Activated naive CD8-positive, alpha-beta T cell treated with anti-CD3 and anti-CD28 coated beads, Interleukin-2, amount 50 U/mL, for 24 hours (primary cell): ENCODE measurements around the gene HOXD8.
A peak's percentile ranks its signal among the peaks of the same experiment; 100 is the strongest.

Experiments
- ATAC-seq: fragments of 150-1000 bp; cut with Tn5 transposase; one replicate; pipeline ENCODE4 v1.10.0; 2021
- DNase-seq: peaks from one replicate; pipeline ENCODE4 v3.0.0; 2021
- H3K27ac Mint-ChIP-seq: one replicate; pipeline ENCODE4 v1.8.0; 2021; ENCODE audit warnings: mild to moderate bottlenecking, mixed read lengths
- H3K27me3 Mint-ChIP-seq: one replicate; pipeline ENCODE4 v1.8.0; 2021; ENCODE audit warnings: mixed read lengths
- H3K36me3 Mint-ChIP-seq: one replicate; pipeline ENCODE4 v1.8.0; 2021; ENCODE audit warnings: low read depth, mixed read lengths
- H3K4me1 Mint-ChIP-seq: one replicate; pipeline ENCODE4 v1.8.0; 2021; ENCODE audit warnings: mixed read lengths
- H3K4me3 Mint-ChIP-seq: one replicate; pipeline ENCODE4 v1.8.0; 2021; ENCODE audit warnings: mild to moderate bottlenecking, moderate library complexity, mixed read lengths
- H3K9me3 Mint-ChIP-seq: one replicate; pipeline ENCODE4 v1.8.0; 2021; ENCODE audit warnings: mixed read lengths

Gene HOXD8

DNA sequence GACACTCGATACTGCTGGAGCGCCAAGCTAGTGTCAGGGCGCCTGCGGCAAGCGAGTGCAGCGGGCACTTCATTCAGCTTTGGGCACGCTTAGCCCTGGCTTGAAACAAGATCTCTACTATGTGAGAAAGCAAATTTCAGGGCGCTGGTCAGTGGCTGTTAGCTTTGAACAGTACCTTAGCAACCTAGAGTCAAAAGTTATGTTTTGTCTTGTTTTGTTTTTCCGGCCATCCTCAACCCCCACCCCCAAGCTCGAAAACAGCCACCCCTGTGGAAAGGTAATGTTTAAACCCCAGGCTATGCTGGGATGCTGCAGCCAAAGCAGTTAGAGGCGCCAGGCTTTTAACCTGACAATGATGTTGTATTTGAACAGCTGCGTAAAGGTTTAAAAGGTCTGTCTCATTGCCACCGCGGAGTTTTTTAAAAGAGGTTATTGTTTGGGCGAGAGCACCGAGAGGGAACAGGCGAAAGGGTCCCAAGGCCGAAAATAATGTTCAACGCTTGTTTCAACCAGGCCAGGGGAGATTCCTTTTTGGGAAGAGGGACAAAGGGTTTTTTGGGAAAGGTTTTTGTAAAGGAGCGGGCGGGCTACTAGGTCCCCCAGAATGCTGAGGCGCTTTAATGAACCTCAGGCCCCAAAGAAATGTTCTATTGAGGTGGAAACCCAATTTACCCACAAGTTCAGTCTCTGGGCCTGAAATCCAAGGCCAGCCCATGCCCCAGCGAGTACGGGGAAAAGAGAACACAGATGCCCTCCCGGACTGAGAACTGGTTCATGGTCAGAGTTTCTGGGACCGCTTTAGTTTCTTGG lies 15.2 kb upstream of the HOXD8 start:
- ATAC-seq (no peak), DNase-seq (no peak)
- peaks cover 7% of the 10 kb centered on the region for H3K4me1 Mint-ChIP-seq
- no peak overlapping the region for H3K4me3 Mint-ChIP-seq
- peaks cover 10% of the 10 kb centered on the region for H3K36me3 Mint-ChIP-seq
- H3K9me3 Mint-ChIP-seq, result peaks cover 22% of the 10 kb centered on the region
- H3K27me3 Mint-ChIP-seq, result peaks cover 92% of the 10 kb centered on the region
- no peak overlapping the region for H3K27ac Mint-ChIP-seq

DNA sequence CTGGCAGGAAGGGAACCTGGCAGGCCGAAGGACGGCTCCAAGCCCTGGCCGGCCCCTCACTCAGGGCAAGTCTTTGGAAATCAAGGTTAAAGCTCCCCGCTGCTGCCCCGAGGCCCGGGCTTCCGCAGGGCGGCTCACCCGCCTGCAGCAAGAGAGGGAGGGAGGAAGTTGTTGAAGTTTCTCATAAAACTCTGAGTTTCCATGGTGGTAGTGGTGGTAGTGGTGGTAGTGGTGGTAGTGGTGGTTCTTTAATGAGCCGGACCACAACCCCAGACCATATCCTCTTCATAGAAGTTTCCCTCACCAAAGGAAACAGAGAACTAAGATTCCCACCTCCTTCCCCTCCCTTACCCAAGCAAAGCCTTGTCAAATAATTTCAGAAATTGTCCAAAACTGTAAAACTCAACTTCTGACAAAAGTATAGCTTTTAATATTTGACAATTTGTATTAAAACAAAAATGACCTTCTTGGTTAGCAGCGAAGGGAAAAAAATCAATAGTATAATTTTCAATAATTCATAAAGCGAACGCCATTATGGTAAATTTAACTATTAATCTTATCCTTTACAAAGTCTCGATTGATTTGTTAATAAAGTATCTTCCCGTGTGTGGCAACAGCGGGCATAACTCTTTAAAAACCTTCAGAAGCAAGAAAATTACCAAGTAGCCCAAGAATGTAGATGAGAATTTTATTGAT lies 14.4 kb upstream of the HOXD8 start:
- Mint-ChIP-seq H3K9me3 (peaks cover 19% of the 10 kb centered on the region), H3K4me1 (peaks cover 4% of the 10 kb centered on the region), H3K36me3 (peaks cover 7% of the 10 kb centered on the region), H3K27me3 (peaks cover 94% of the 10 kb centered on the region), H3K27ac (no peak overlapping the region), H3K4me3 (no peak overlapping the region)
- ATAC-seq (no peak), DNase-seq (no peak)

DNA sequence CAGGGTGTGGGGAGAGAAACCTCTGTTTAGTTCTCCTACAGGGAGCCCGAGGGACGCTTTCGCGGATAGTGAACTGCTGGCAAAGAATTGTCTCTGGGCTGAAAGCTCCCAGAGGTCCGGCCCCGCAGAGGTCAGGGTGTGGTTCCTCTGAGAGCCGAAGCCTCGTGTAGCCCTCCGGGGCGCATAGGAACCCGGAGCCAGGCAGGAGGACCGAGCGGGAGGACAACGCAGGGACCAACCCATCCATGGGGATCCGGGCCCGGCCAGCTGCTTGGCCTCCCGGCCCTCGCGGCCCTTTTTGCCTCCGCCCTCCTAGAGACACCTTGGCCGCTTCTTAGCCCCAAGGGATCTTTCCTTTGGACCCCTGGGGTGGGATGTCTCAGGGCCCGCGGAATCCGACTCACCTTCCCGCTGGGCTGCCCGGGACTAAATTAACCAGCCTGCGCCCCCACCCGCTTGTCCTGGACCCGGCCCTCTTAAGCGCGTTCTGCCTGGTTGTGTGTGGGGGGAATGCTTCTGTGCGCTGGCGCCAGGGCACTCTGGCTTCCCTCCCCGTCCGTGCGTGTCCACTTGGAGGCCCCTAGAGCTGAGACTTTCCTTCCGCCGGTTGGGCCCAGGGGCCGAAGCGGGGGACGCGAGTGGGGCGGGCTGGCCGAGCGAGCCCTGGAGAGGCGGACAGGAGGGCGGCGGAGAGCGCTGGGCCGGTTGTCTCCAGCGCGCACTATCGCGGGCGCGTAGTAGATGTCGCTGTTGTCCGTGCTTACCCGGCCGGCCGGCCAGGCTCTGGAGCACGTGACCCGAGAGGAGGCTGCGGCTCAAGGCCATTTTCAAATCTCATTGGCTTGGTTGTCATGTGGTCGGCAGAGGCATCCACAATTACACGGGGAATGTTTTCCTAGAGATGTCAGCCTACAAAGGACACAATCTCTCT lies 13.4 kb upstream of the HOXD8 start, which contains the start of gene HOXD10:
HOXD10 (plus strand) TSS at position 896 of the 931 bp plus-strand sequence. CDS start 56 bp downstream, outside the sequence.
- Mint-ChIP-seq H3K36me3 (peaks cover 6% of the 10 kb centered on the region), H3K27ac (no peak within 1 kb of the TSS), H3K4me1 (peaks cover 4% of the 10 kb centered on the region), H3K9me3 (peaks cover 19% of the 10 kb centered on the region), H3K4me3 (no peak within 1 kb of the TSS), H3K27me3 (peaks cover 94% of the 10 kb centered on the region)
- ATAC-seq (no peak), DNase-seq (no peak)

GRCh38 chr2:176117162-176117822 lies 12.2 kb upstream of the HOXD8 start:
- H3K27ac Mint-ChIP-seq, result no peak overlapping the region
- ATAC-seq, result no peak
- H3K9me3 Mint-ChIP-seq, result peaks cover 19% of the 10 kb centered on the region
- H3K36me3 Mint-ChIP-seq, result peaks cover 5% of the 10 kb centered on the region
- no peak for DNase-seq
- no peak overlapping the region for H3K4me3 Mint-ChIP-seq
- H3K4me1 Mint-ChIP-seq, result peaks cover 4% of the 10 kb centered on the region
- peaks cover 89% of the 10 kb centered on the region for H3K27me3 Mint-ChIP-seq

- Mint-ChIP-seq H3K27ac (no peak overlapping the region), H3K9me3 (peaks cover 19% of the 10 kb centered on the region), H3K36me3 (peaks cover 5% of the 10 kb centered on the region), H3K4me3 (no peak overlapping the region), H3K27me3 (peaks cover 86% of the 10 kb centered on the region), H3K4me1 (peaks cover 6% of the 10 kb centered on the region)
- DNase-seq, result no peak
- no peak for ATAC-seq
Measured at GRCh38 chr2:176117823-176118371, 11.6 kb upstream of the HOXD8 start.

- Mint-ChIP-seq H3K4me3 (no peak overlapping the region), H3K27ac (no peak overlapping the region), H3K4me1 (peaks cover 7% of the 10 kb centered on the region), H3K36me3 (peaks cover 5% of the 10 kb centered on the region), H3K9me3 (peaks cover 12% of the 10 kb centered on the region), H3K27me3 (peaks cover 84% of the 10 kb centered on the region)
- no peak for ATAC-seq
- DNase-seq, result no peak
Measured at GRCh38 chr2:176118601-176119339, 10.7 kb upstream of the HOXD8 start.

DNA sequence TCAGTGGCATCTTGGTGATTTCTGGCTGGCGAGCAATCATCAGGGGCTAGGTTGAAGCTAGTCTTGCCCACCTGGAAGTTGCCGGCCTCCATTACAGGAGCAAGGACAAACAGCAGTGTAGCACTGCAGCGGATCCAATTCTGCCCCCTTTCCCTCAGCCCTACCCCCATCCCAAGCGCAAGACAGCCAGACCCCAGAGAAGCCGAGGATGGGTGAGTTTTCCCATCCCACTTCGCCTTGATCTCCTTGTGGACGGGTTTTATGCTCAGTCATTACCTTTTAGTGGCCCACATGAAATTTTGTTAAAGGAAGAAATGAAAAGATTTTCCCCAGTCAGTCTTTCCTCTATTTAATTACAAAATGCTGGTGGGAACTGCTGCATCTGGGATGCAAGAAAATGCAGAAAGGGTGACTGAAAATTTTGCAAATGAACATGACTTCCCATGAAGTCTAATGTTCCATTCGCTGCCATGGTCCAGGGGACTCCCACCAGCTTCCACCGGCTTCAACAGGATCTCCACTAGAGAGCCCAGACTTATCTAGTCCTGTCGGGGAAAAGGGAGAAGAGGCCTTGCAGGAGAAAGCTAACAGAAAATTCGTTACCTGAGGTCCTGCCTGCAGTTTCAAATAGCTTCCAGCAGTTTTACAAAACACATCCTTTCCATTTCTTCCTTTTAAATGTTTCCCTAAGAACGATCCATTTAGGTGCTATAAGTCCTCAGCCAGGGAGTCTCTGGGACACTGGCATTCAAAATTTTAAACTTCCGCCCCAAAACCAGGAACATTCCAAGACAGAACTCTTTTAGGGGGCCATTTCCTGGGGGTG lies 8.9 kb upstream of the HOXD8 start:
- Mint-ChIP-seq H3K27me3 (peaks cover 85% of the 10 kb centered on the region), H3K4me3 (no peak overlapping the region), H3K27ac (no peak overlapping the region), H3K4me1 (peaks cover 9% of the 10 kb centered on the region), H3K9me3 (peaks cover 11% of the 10 kb centered on the region), H3K36me3 (peaks cover 5% of the 10 kb centered on the region)
- DNase-seq, result no peak
- no peak for ATAC-seq

DNA sequence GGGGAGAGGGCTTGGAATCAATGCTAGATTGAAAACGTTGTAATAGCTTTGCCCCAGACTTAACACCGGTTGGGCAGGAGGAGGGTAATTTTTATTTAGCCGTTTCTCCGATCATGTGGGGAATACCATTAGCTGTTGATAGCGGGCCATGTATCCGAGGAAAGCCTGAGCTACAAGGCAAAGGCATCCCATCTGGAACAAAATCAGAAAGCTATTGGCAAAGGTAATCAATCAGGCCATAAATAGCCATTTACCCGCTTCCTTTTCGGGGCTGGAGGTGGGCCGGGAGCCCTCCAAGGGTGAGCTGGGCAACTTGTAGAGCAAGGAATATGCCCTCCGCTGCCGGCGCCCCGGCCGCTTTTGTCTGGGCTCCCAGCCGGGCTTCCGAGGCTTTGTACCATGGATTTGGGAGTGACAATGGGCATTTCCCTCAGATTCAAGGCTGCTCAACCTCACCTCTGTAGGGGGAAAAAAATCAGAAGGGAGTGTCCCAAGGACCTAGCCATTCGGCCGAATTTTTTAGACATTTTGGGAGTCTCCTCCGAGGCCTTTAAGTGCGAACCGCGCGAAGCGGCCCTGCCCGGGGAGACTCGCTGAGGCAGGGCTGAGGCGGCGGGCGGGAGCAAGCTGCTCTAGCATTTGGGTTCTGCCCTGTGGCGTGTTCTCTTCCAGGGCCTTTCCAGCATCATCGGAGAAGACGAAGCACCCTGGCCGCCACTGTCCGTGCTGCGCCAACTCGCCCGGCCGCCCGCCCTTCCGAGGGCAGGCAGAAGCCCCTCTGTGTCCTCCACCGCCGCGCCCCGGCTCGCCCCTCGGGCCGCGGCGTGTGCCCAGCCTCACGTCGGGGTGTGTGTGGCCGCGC lies 8.1 kb upstream of the HOXD8 start:
- DNase-seq (no peak), ATAC-seq (no peak)
- Mint-ChIP-seq H3K36me3 (peaks cover 4% of the 10 kb centered on the region), H3K4me1 (peaks cover 9% of the 10 kb centered on the region), H3K9me3 (peaks cover 8% of the 10 kb centered on the region), H3K27ac (no peak overlapping the region), H3K4me3 (no peak overlapping the region), H3K27me3 (peaks cover 84% of the 10 kb centered on the region)

DNA sequence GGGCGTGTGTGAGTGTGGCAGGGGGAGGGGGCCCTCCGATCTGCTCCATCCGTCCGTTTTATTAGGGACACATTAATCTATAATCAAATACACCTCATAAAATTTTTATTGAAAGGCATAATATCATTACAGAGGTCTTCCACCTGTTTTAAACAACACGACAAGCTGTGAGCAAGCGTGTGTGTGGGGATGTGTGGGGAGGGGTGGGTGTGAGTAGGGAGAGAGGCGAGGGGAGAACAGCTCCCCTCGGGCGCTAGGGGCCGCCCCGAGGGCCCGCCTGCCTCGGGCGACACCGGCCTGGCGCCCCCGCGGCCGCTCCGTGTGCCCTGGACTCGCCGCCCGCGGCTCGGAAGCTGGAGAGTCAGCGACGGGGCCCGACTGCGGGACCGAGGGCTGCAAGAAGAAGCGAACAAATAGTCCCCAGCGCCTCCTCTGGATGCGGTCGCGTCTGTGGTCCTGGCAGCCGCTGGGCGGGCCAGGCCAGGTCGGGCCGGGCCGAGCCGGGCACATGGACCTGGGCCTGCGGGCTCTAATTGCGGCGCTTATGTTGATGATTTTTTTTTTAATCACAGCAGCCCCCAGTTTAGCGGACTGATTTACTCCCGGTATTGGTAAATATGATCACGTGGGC lies 7.3 kb upstream of the HOXD8 start:
- Mint-ChIP-seq H3K4me3 (peak overlapping the region; percentile 26), H3K9me3 (peaks cover 8% of the 10 kb centered on the region), H3K27me3 (peaks cover 84% of the 10 kb centered on the region), H3K4me1 (peaks cover 11% of the 10 kb centered on the region), H3K36me3 (peaks cover 4% of the 10 kb centered on the region), H3K27ac (no peak overlapping the region)
- no peak for ATAC-seq
- DNase-seq, result no peak

GRCh38 chr2:176122683-176123410 lies 6.7 kb upstream of the HOXD8 start, which contains the start of gene HOXD9:
TSS of gene HOXD9 (plus strand) at chr2:176122719. CDS start at chr2:176122769, 50 bp downstream.
- Mint-ChIP-seq H3K4me3 (peak within 1 kb of the TSS; percentile 26), H3K36me3 (peaks cover 4% of the 10 kb centered on the region), H3K27me3 (peaks cover 86% of the 10 kb centered on the region), H3K9me3 (peaks cover 8% of the 10 kb centered on the region), H3K27ac (peak within 1 kb of the TSS; percentile 35), H3K4me1 (peaks cover 15% of the 10 kb centered on the region)
- ATAC-seq (peak; percentile 15), DNase-seq (no peak)
